GM23248 (cell line): ENCODE measurements around the gene GSDMA.

Experiments used
- EZH2 ChIP-seq: fragments of 200-600 bp; sonication (generic); IDR thresholded peaks from 2 replicates; pipeline ENCODE4 v1.6.1; 2018; ENCODE audit warnings: antibody characterized with exemption, mild to moderate bottlenecking; ENCODE audit not compliant: insufficient read depth, poor library complexity, severe bottlenecking
- EZH2phosphoT487 ChIP-seq: fragments of 200-600 bp; sonication (generic); IDR thresholded peaks from 2 replicates; pipeline ENCODE4 v1.6.1; 2018; ENCODE audit warnings: antibody characterized with exemption, moderate library complexity, mild to moderate bottlenecking, low read depth; ENCODE audit not compliant: insufficient read depth

DNA sequence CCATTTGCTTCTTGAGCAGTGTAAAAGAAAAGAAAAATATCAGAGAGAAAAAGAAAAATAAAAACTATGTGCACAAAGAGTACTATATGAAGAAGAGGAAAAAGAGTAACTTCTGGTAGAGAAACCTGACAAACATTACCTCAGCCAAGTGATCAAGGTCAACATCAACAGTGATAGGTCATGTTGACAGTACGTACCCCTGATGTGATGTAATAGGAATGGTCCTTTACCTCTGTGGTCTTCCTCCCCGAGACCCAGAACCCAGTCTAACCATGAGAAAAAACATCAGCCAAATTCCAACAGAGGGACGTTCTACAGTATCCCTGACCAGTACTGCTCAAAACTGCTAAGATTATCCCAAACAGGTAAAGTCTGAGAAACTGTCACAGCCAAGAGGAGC is 48.8 kb upstream of the GSDMA start:
- TF ChIP-seq EZH2 (no peak), EZH2phosphoT487 (no peak)
